NCI-H524 treated with DMSO at 0.1 percent for 48 hours (cell line): Measurements from ENCODE around the gene TEX22.

ENCODE experiments used
- DNase-seq: peaks from one replicate; lab custom pipeline; 2025; lab: John Stamatoyannopoulos, UW

TEX22 gene

DNA sequence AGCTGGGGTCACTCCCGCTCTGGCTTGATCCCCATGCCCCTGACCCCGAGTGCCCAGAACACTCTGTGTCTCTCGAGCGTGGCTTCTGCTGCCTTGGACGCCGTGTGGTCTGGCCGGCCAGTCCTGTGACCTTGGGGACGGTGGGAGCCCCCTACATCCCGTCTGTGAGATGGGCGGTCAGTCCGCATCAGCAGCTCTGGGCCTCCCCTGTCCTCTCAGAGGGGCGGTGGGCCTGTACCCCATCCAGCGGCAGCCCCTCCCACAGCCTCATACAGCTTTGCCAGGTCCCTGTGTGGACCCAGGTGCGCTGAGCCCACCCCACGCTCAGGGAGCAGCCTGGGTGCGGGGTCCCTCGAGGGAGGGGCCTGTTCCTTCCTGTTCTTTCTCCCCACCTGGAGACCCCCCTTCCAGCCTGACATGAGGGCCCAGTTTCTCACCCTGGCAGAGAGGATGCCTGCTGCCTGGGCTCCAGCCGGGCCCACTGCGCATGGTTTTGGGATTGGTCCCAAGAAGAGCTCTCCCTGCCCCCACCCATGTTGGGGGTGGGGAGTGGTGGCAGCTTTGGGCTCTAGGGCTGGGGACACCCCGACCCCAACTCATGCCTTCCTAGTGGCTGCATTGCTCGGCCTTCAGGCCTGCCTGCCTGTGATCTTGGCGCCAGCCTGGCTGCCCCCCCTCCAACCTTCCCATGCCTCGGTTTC, 22.8 kb downstream of the TEX22 start:
- DNase-seq = no peak

DNA sequence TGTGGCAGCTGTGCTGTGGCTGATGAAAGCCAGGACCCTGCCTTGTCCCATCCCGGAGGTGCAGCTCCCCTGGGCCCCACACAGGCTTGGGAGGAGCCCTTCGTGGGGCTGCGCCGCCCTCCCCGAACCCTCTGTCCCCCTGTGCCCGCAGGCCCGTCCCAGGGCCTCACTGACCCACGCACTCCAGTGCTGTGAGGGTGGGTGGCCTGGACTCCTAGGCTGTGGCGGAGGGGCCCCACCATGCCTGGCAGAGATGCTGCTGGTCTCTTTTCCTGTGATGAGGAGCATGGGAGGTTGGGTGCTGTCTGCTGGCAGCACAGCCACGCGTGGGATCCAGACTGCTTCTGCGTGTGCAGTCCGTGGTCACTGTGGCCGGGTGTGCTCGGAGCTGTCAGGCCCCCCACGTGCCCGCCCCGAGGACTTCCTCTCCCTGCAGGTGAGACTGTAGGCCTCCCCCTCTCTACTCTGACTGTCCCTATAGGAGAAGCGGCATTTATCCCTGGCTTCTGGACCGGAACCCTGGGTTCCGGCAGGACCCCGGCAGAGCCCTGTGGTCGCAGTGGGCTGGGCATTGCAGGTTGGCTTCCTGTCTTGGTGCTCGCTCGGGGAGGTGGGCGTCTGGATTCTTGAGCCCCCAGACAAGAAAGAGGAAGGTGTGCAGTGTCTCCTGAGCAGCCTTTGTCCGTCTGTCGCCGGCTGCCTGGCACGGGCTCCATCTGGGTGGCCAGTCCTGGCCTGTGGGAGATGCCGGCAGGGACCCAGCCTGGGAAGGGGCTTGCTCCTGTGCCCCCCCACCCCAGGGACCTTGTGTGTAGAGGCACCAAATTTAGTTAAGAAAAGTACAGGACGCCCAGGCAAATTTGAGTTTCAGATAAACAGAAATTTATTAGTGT, 23.6 kb downstream of the TEX22 start:
- no peak for DNase-seq

GRCh38 chr14:105422695-105423487, 24.6 kb downstream of the TEX22 start:
- no peak for DNase-seq

- no peak for DNase-seq
These were observed 25.3 kb downstream of the TEX22 start for GRCh38 chr14:105423488-105424195.

DNA sequence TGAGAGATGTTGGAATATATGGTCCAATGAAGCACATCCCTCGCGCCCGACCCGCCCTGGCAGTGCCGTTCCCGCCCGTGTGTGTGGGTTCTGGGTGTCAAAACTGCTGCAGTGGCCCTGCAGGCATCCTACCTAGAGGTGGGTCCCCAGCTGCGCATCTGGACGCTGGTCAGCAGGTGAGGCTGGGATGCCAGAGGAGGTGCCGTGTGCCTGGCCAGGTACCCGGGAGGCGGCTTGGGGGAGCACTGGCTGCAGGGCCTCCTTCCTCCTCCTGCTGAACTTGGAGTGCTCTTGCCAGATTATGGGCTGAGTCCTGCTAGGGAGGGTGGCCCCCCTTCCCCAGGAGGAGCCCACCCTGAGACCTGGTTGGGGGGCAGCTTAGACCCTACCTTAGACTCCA, 26.5 kb downstream of the TEX22 start:
- no peak for DNase-seq

- no peak for DNase-seq
These were observed 27.5 kb downstream of the TEX22 start for GRCh38 chr14:105425823-105426247.

GRCh38 chr14:105426416-105427130, 28.2 kb downstream of the TEX22 start:
- DNase-seq = no peak

DNA sequence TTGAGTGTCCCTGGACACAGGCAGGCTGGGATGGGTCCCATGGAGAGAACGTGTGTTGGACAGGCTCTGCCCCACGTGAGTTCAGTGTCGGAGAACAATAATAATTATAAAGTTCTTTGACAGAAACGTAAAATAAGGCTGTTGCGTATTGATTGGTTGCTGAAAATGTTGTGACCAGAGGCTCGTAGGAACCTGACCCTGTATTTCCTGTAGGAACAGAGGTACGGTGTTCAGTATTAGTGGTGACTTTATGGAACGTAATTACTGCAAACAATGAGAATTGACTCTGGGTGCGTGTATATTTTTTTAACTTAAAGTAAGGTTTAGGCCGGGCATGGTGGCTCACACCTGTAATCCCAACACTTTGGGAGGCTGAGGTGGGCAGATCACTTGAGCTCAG, 29.1 kb downstream of the TEX22 start:
- no peak for DNase-seq

DNA sequence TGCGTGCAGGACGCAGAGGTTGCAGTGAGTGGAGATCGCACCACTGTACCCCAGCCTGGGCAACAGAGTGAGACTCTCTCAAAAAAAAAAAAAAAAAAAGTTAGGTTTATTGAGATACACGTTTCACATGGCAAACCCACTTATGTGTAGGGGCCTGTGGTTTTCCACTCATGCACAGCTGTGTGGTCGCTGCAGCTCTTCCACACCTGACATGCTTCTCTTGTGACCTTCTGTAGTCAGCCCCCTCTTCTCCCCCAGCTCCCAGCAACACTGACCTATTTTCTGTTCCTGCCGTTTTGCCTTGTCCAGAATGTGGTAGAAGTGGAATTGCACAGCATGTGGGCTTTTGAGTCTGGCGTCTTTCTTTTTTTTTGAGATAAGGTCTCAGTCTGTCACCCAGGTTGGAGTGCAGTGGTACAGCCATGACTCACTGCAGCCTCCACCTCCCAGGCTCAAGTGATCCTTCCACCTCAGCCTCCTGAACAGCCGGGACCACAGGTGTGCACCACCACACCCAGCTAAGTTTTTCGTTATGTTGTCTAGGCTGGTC, 29.7 kb downstream of the TEX22 start:
- no peak for DNase-seq

DNA sequence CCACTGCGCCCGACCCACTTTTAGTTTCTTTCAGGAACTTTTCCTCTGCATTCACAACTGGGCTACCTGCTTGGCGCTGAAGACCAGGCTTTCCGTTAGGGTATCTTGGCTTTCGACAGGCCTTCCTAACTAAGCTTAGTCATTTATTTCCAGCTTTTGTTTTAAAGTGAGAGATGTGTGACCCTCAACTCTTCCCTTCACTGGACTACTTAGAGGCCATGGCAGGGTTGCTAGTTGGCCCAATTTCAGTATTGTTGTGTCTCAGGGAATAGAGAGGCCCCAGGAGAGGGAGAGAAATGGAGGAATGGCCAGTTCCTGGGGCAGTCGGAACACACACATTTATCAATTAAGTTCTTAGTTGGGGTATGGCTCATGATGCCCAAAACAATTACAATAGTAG, 31.7 kb downstream of the TEX22 start:
- no peak for DNase-seq

DNA sequence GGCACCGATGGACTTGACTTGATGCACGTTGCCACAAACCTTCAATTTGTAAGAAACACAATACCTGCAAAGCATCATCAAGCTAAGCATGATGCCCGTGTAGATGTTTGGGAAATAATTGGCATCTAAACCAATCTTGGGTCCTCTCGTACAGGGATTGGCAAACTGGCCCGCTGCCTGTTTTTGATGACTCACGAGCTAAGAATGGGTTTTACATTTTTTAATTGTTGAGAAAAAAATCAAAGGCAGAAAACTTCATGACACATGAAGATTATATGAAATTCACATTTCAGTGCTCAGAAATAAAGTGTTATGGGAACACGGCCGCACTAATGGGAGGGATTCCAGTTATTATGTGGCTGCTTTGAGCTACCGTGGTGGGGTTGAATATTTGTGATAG, 32.2 kb downstream of the TEX22 start:
- DNase-seq = no peak

GRCh38 chr14:105431256-105431655, 32.9 kb downstream of the TEX22 start:
- no peak for DNase-seq

DNA sequence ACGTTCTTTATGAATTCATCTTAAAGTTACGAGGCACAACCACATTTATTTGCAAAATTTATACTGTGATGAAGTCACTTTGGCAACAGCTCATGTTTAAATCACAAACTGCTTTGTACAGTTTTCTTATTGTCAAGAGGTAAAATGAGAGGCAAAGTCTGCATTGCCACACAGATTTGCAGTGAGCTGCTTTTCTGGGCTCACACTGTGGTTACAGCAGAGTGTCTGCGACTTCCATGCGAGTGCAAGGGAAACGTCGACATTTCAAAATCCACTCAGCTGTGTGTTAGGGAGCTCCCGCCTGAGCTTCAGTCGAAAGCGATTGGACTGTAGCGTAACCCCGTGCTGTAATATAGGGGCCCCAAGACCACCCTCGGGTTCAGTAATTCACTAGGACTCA, 34.3 kb downstream of the TEX22 start:
- no peak for DNase-seq

DNA sequence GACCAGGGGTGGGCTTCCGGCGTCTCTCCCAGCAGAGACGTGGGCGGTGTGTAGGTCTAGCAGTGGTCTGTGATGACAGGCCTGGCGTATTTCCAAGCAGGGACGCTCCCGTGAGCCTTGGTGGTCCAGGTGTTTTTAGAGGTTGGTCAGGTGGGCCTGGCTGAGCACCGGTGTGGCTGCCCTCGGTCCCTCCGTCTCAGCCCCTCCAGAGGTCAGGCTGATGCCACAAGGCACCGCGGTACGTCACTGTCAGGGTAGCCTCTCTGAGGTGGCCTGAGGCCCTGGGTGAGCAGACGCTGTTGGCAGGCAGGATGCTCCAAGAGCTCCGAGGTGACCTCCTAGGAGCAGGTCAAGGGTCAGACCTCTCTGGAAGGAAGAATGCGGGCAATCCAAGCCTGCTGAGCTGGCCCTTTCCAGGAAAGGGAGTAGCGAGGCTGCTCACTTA, 34.8 kb downstream of the TEX22 start:
- DNase-seq = no peak

- DNase-seq = no peak
These were observed 38.1 kb downstream of the TEX22 start for GRCh38 chr14:105436402-105436801.

DNA sequence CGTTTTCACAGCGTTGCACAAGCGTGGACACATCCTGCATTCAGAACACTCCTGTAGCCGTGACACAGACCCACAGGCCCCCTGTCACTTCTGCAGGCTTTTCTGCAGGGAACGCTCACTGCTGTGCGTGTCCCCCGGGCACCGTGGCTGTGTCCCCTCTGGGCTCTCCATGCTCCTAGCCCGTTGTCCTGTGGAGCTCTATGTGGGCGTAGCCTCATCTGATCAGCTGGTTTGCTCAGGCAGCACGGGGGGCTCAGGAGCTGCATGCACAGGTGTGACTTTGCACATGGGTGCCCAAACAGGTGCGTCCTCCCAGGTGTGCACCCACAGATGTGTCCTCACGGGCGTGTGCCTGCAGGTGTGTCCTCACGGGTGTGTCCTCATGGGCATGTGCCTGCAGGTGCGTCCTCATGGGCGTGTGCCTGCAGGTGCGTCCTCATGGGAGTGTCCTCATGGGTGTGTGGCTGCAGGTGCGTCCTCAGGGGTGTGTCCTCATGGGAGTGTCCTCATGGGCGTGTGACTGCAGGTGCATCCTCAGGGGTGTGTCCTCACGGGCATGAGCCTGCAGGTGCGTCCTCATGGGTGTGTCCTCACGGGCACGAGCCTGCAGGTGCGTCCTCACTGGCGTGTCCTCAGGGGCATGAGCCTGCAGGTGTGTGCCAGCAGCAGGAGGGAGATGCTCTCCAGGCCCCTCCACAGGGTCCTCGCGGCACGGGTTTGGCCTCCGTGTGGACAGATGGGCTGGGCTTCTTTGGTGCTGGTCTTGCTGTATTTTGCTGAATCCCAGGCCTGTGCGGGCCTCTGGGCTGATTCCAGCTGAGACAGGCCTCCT, 38.8 kb downstream of the TEX22 start:
- DNase-seq = no peak

DNA sequence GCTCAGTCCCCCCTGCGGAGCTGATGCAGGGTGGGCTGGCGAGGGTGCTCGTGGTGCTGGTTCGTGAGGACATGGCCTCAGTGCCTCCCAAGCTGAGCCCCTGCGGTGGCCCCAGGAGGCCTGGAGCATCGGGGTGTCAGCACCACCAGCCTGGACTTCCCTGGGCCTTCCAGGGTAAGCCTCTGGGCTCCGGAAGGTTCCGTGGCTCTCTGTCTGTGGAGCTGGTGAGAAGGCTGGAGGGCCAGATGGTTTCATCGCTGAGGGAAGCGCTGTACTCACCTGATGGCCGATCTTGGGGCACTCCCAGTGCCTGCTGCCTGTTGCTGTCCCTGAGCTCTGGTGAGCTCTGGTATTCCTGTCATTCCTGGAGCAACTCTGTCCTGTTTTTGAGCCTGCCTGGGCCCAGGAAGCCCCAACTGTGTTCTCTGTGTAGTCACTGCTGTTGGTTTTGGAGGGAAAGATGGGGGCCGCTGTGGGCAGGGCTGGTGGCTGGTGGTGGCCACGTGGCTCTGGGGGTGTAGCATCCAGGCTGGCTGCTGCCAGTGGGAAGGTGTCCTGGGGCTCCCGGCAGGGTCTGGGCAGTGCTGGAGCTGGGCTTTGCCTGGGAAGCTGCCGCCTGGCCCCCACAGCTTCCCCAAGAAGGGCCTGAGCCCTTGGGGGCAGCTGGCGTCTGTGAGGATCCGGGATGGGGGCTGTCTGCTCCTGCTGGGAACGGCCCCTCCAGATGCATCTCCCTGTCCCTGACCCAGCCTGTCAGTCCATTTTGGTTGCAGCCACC, 39.6 kb downstream of the TEX22 start:
- DNase-seq = no peak

DNA sequence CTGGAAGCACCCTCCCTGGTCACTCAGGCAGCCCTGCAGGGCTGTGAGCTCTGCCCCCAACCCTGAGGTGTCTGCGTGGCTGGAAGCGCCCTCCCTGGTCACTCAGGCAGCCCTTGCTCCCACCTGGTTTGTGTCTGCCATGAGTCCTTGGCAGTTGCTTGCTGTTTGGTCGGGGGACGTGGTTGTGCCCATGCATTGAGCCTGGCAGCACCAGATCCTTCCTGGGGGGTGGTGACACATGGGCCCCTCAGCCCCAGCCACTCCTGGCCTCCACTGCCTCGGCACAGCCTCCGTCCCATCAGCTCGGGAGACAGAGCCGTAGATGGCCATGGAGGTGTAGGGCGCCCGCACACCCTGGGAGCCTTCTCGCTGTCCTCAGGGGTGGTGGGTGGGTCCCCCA, 40.8 kb downstream of the TEX22 start:
- no peak for DNase-seq
